ENCODE results near the gene PAK4. TPM values are rescaled to one million over a fixed set of nuclear protein-coding genes. Genes with fewer than 3 reads are reported as not detected.

Gene PAK4
- total and polyA plus RNA-seq, 2 of the 8 experiments (the other 6 are each of a cell fraction or from before 2014, with no cell fraction given), result 50.7 to 64.4 TPM

DNA sequence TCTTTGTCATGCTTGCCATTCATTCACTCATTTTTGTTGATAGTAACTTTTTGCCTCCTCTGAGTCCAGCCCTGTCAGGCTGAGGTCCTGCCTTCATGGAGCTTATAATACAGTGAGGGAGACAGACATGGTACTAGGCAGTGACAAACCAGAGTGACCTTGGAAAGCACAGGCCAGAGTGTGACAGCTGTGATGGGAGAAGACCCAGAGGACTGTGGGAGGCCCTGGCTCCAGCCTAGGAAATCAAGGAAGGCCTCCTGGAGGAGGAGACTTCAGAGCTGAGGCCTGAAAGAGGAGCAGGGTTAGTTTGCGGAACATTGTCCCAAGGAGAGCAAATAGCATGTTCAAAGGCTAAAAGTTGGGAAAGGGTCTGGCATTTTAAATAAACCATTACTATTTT is 20.5 kb downstream of the PAK4 start:
- DNase-seq (ENCODE audit: low read depth in 1 of 2, low spot score in 2 of 2) (no peak), FAIRE-seq (no peak)
- H3K27ac ChIP-seq (ENCODE audit: low read depth, low read length), result no peak overlapping the region
- H3K79me2 ChIP-seq (ENCODE audit: control insufficient read depth in 1 of 2, insufficient read depth in 2 of 2, low read length in 2 of 2), result peaks cover 6 to 53% of the 10 kb centered on the region in 2 experiments
- peaks cover 5 to 27% of the 10 kb centered on the region in 2 experiments for H4K20me1 ChIP-seq (replicated peaks in 1 of 2; ENCODE audit: control insufficient read depth in 1 of 2, insufficient read depth in 2 of 2, low read length in 2 of 2)
- peaks cover 14 to 40% (median 24%) of the 10 kb centered on the region in 4 experiments for H3K4me1 ChIP-seq (replicated peaks in 1 of 4; ENCODE audit: control insufficient read depth in 3 of 4, insufficient read depth in 4 of 4, low read length in 3 of 4)
- H4K91ac ChIP-seq (replicated peaks; ENCODE audit: insufficient read length, low read length), result no peak overlapping the region
- no peak overlapping the region for H2BK5ac ChIP-seq (ENCODE audit: low read depth, low read length)
- H3K9me3 ChIP-seq (ENCODE audit: insufficient read depth in 2 of 2, low read depth in 1 of 2, low read length in 1 of 2), result no peaks in the 10 kb centered on the region
- peak overlapping the region in 1 of 2 experiments; percentile 72; a peak in 2 of 4 replicates for H3K4me2 ChIP-seq (ENCODE audit: insufficient read depth in 1 of 2, low read depth in 2 of 2, low read length in 2 of 2)
- H3K36me3 ChIP-seq (ENCODE audit: control insufficient read depth in 2 of 4, insufficient read depth in 4 of 4, low read length in 3 of 4), result peaks cover 0 to 5% (median 0%) of the 10 kb centered on the region in 4 experiments; a peak in 2 of 8 replicates
- H4K8ac ChIP-seq (ENCODE audit: extremely low read depth, insufficient read depth, low read length), result no peak overlapping the region
- no peak overlapping the region for H3K56ac ChIP-seq (replicated peaks; ENCODE audit: insufficient read length, low read depth, low read length)
- 0 out of 2 replicates have a peak, but pooled peaks cover 2% of the 10 kb centered on the region for H3K23me2 ChIP-seq (ENCODE audit: low read depth, low read length)
- H3K14ac ChIP-seq (ENCODE audit: insufficient read length), result peak overlapping the region; percentile 12
- no peak overlapping the region for H3K4me3 ChIP-seq (ENCODE audit: extremely low read depth in 1 of 4, insufficient read depth in 2 of 4, low read depth in 3 of 4, low read length in 4 of 4)
- ChIA-PET POLR2A (ENCODE audit: partially characterized antibody) (interaction anchor here (0.6 to 1.8 kb wide), 4 partner anchors 9 to 34 kb away, joined by 3 to 7 read pairs (median 6); no protein-coding TSS in a partner anchor), CTCF (ENCODE audit: partially characterized antibody) (interaction anchor here (0.9 to 3.9 kb wide), 8 partner anchors 9 to 176 kb away, joined by 3 to 22 read pairs (median 5); no protein-coding TSS in a partner anchor)
- peaks cover 15% of the 10 kb centered on the region for H3K79me1 ChIP-seq (ENCODE audit: low read depth, low read length)
- H2BK20ac ChIP-seq (ENCODE audit: low read length), result no peak overlapping the region
- H3K27me3 ChIP-seq (replicated peaks in 1 of 4; ENCODE audit: control insufficient read depth in 3 of 4, extremely low read depth in 1 of 4, insufficient read depth in 3 of 4, low read length in 3 of 4), result no peaks in the 10 kb centered on the region
- no peak overlapping the region for H2BK120ac ChIP-seq (replicated peaks; ENCODE audit: low read depth, low read length)
- no peak overlapping the region for H2BK15ac ChIP-seq (ENCODE audit: low read length)
- no peak overlapping the region for H2BK12ac ChIP-seq (ENCODE audit: low read depth, low read length)
- 91% methylated on average over 1 of the region's 1 CpG; no CpG with 5 or more reads in 1 of the 2 experiments for WGBS, 2 experiments (ENCODE audit: extremely low coverage in 1 of 2, insufficient coverage in 1 of 2, insufficient read length in 1 of 2, insufficient replicate concordance in 2 of 2, low coverage in 1 of 2, low lambda C conversion rate in 2 of 2, missing lambda C conversion rate in 1 of 2)
- no peak overlapping the region for H4K5ac ChIP-seq (ENCODE audit: insufficient read length, low read depth, low read length)
- H2AK5ac ChIP-seq (ENCODE audit: low read depth, low read length), result no peak overlapping the region
- no peak overlapping the region for H3K4ac ChIP-seq (replicated peaks; ENCODE audit: insufficient read length, low read depth, low read length)
- no peak overlapping the region for H3K23ac ChIP-seq (ENCODE audit: insufficient read length)
- H3K18ac ChIP-seq (ENCODE audit: extremely low read depth, low read length), result no peak overlapping the region
- no peak overlapping the region for H3K9ac ChIP-seq (replicated peaks in 1 of 4; ENCODE audit: extremely low read depth in 1 of 4, low read depth in 3 of 4, low read length in 3 of 4)
- no peak overlapping the region for H2AFZ ChIP-seq (ENCODE audit: low read length)
- TF ChIP-seq SIN3A (conservative IDR thresholded peaks at IDR 0.05 in 1 of 2, IDR thresholded peaks at IDR 0.05 in 1 of 2; ENCODE audit: low read depth in 1 of 2, low read length in 2 of 2) (no peak), RBBP5 (IDR thresholded peaks at IDR 0.05; ENCODE audit: borderline replicate concordance, low read depth, low read length) (no peak), KDM4A (IDR thresholded peaks at IDR 0.05; ENCODE audit: low read depth, low read length, severe bottlenecking) (no peak), RXRA (IDR thresholded peaks at IDR 0.05; ENCODE audit: insufficient read depth, low read depth, low read length) (no peak)
